NCI-H524 (cell line): ENCODE measurements around the gene PIK3R3.

Experiments used
- DNase-seq, 2 experiments: peaks; one replicate each; lab custom pipeline; 2025; lab: John Stamatoyannopoulos, UW

The PIK3R3 gene

GRCh38 chr1:46026531-46026930, 105.9 kb downstream of the PIK3R3 start:
- DNase-seq, result no peak

DNA sequence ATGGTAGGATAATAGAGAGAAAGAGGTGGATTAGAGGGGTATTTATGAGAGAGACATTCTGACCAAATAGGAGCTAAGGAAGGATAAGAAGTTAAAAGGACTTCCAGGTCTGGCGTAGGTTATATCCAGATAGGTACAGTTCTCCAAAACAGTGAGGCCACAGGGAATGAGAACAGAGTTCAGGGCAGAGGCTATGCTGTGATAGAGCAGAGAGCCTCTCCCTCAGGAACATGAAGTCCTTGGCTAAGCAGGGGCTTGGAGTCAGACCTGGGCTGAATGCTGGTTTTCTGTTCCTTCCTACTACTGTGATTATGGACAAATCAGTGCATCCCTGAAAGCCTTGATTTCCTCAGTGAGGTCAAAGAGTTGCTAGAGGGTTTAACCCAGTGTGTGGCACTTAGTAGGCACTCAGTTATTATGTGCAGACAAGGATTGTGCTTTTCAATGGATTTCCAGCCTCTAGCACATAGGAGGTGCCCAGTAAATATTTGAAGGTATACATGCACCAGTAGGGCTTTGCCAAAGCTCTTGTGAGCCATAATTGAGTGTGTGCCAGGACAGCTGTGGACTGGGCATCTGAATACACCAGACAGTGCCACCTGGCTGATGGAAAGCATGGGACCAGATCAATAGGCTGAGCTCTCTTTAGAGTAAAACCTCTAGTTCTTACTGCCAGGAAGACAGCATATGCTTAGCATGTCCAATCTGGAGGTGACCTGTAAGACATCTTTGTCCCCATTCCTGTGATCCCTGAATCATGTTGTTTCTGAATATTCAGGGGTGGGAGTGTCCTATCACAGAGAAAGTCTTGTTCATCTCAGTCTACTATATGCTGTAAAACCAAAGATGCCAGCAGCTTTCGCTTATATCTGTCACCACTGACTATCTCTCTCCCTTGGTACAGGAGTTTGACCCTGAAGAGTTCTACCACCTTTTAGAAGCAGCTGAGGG, 111.1 kb downstream of the PIK3R3 start:
- no peak for DNase-seq

- no peak for DNase-seq
Measured at GRCh38 chr1:46020010-46020409, 112.4 kb downstream of the PIK3R3 start.

DNA sequence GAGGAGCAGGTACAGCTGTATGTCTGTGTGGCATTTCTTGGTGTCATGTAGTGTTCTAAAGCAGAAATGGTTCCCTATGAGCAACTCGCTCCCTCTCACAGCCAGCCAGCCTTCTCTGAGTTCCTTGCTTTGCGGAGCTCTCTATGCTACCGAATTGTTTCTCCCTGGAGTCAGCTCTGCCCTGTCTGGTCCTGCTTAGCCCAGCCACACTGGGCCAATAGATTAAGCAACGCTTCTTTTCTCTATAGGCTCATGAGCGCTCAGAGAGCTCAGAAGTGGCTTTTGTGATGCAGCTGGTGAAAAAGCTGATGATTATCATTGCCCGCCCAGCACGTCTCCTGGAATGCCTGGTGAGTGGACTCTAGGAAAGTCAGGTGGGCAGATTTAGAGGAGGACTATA, 113.1 kb downstream of the PIK3R3 start:
- no peak for DNase-seq

GRCh38 chr1:46017876-46018503, 114.4 kb downstream of the PIK3R3 start:
- DNase-seq, result no peak

GRCh38 chr1:46013581-46013980, 118.8 kb downstream of the PIK3R3 start:
- no peak for DNase-seq

GRCh38 chr1:46012236-46012635, 120.2 kb downstream of the PIK3R3 start:
- DNase-seq, result no peak

DNA sequence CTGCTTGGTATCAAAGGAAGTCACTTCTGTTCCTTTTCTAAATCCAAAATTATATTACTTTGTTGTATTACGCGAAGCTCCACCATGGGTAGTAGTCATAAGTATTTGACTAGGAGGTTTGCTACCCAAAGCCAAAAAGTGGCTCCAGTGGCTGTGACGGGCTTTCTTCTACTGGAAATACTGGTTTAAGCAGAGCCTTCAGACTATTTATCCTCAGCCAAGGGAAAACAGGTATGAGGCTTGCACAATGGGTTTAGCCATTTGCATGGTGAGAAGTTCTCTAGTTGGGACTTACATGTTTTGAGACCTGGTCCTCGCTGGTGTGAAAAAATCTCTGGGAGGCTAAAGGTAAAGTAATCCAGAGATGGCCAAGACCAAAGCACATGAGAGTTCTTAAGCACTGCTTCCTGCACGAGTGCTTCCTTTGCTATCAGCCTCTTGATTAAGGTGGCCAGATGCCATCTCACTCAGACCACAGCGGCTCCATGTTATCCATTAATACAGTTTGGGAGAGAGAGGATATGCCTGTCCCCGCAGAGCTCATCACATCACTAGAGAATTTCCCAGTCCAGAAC, 121.2 kb downstream of the PIK3R3 start:
- DNase-seq, result no peak

DNA sequence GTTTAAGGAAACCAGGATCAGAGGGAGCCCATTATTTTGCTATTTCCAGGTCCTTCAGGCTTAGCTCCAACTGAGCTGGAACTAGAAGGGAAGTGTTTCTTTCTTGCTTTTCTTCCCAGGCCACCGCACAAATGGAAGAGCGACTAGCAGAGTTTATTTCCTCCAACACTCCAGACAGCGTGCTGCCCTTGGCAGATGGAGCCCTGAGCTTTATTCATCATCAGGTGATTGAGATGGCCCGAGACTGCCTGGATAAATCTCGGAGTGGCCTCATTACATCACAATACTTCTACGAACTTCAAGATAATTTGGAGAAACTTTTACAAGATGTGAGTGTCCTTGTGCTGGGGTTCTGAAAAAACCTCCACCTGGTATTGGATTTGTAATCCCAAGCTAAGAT, 121.8 kb downstream of the PIK3R3 start:
- DNase-seq, result no peak

DNA sequence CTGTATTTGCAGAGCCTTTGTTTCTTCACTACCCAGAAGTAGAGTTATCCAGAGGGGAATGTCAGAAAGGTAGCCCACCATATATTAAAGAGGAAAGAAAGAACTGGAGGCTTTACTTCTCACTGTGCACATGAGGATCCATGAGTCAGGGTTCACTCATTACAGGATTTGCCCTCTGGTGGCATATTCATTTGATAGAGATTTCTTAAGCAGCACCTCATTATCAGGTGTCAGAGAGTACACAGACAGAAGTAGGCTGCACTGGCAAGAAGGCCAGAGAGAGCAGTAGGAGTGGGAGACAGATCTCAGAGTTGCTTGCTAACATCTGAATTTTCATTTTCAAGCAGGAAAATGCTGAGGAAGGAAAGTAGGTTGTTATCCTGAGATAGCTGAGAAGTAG, 123.8 kb downstream of the PIK3R3 start:
- no peak for DNase-seq

DNA sequence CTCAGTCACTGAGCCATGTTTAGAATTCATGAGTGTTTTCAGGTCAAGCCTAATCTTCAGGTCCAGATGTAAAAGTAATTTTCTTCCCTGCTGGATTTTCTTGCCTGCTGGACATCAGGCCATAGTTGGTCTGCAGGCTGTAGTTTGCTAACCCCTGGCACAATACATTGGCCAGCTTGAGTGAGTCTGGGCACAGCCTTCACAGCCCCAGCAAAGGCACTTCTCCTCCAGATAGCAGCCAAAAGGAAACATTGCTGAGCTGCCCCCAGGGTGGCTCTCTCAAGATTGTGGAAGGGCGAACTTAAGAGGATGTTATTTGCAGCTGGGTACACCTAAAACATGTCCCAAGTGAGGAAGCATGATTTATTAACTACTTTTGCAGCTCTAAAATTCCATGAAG, 126.8 kb downstream of the PIK3R3 start:
- no peak for DNase-seq

- DNase-seq, result no peak
Measured at GRCh38 chr1:46004492-46004891, 127.9 kb downstream of the PIK3R3 start.

- DNase-seq, result no peak
Measured at GRCh38 chr1:46003315-46003714, 129.1 kb downstream of the PIK3R3 start.

DNA sequence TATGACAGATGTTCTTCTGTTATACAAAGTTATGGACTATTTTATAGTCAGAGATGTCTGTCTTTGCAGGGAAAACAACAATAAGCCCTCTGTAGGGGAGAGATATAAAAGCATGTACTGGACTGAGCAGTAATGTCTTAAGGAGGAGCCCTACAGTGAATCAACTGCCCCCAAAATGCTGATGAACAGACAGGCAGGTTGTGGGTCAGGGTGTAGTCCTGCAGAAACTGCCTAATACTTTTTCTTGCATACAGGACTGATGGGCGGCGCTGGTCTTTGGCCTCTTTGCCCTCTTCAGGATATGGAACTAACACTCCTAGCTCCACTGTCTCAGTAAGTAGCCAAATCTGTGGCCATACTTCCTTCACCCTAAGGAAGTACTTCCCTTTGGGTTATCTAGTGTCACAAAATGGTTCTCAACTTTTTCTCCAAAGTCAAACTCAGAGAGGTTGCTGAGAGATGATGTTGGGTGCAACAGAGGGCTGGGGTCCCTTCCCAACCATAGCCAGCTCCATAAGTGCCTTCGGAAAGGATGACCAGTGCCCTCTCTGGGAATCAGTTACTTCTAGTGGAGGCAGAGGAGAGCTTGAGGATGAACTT, 129.8 kb downstream of the PIK3R3 start:
- DNase-seq, result no peak

DNA sequence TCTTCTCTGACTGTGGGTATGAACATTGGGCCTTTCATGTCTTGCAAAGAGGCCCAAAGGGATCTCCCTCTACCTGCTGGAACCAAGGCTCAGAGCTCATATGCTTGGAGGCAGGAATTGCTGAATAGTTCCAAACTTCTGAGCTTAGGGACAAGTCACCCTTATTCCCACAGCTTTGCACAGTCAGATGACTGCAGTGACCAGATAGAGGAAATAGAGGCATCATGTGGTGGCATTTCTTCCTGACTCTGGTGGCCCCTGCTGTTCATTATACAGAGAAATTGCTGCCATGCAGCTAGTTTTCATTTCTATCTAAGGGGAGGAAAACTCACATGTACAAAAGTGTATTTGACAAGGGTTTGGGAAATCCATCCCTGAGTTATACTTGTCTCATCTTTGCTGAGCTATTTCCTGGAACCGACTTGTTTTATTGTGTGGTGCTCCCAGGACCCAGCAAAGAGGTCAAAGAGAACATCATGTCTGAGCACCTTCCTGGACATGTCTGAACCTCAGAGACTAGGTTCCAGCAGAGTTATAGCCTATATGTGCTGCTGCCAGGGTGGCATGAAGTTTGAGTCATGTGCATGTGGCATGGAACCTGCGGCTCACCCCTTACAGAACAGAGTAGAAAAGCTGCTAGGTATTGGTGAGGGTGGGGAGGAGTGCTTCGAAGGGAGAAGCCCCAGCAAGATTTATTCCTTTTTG, 131.2 kb downstream of the PIK3R3 start:
- DNase-seq, result no peak

DNA sequence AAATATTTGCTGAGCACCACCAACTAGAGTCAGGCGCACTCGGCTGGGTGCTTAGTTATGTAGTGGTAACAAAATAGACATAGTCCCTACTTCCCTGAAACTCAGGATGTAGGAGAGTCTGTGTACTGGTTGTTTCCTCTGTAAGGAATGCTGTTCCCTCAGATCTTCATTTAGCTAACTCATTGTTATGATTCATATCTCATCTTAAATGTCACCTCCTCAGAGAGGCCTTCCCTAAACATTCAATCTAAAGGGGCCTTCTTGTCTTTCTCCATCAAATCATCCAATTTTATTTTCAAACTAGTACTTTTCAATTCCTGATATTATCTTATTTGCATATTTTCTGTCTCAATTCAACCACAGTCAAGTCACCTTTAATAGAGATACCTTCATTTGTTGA, 132.9 kb downstream of the PIK3R3 start:
- DNase-seq, result no peak

DNA sequence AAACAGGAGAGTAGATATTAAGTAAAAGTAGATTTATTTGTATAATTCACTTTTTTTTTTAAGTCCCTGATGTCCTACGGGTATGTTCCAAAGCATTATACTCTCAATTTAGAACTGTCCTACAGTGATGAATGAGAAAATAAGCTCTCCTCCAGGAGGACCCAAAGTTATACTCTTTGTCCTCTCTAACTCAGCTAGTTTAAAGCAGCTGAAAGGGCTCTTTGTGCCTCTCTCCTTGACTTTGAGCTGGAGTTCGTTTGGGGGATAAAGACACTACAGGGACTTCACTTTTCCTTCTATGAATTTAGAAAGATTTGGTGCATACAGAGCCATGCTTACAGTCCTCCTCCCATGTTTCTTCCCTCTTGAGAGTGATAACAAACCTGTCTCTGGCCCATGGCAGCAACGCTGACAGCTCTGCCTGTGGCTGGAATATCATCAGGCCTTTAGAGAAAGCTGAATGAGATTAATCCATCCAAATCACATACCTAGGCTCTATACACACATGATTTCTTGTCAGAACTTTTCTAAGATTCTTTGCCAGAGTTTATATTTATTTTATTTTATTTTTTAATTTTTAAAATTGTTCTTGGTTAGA, 134.3 kb downstream of the PIK3R3 start:
- DNase-seq, result no peak

DNA sequence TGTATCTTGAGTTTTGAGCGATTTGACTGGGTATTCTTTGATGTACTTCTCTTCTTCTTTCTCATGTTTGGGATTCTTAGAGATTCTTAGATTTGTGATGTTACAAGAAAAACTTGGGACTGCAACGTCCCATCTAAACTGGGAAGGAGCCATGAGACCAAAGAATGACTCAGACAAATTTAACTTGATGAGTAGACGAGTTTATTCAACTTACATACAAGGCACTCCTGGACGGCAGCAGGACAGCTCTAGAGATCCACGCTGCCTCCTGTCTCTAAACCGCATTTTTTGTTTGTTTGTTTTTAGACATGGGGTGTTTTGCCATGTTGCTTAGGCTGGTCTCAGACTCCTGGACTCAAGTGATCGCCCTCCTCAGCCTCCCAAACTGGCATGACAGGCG, 137.1 kb downstream of the PIK3R3 start:
- DNase-seq, result no peak

GRCh38 chr1:45994423-45994822, 138.0 kb downstream of the PIK3R3 start:
- DNase-seq, result no peak
